M059J (cell line): ENCODE measurements around the gene SMC5. TPM values are rescaled to one million over a fixed set of nuclear protein-coding genes. Genes with fewer than 3 reads are reported as not detected.
"Not testable (repeated sequence)": the region's sequence is repeated elsewhere in the genome, so short reads cannot be mapped to it uniquely, and the experiment has no call there.

Experiments
- DNase-seq: peaks from one replicate; pipeline ENCODE4 v3.0.0-alpha.2; 2012; ENCODE audit warnings: low read depth
- total RNA-seq: library from RNA; depleted of rRNA; stranded (reverse); fragments of >200 nt; shearing (Covaris generic); gene quantifications from 2 replicates; pipeline ENCODE4 v1.2.3, GENCODE V29; 2014; rRNA removed

Gene SMC5
- total RNA-seq: 19.8 and 21.4 TPM in 2 replicates

DNA sequence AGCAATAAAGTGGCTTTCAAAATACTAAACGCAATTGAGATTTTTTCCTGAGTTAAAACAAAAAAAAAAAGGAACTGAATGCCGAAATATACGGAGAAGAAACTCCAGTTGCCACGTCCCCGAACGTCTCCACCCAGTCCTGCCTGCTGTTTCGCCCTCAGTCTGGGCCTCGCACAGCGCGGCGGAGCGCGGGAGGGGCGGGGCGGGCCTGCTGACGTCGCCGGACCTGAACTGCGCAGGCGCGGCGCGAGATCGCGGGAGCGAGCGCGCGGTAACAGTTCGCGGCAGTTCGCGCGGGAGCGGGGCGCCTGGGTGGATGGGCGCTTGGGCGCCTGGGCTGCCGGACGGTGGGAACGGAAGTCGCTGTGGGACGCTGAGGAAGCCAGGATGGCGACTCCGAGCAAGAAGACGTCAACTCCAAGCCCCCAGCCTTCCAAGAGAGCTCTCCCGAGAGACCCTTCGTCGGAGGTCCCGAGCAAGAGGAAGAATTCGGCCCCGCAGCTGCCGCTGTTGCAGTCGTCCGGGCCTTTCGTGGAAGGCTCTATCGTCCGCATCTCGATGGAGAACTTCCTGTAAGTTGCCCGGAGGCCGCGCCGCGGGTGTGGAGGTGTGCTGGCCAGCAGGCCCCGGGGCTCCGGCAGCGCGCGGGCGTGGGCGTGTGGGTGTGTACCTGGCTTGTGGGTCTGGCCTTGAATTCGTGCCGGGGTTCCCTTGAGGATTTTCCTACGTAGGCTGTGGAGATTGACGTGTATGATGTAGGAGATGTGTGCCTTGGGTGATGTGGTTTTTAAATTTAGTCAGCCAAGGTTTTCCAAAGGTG lies at the start of gene SMC5:
TSS of gene SMC5 (plus strand) at position 287 of the 820 bp plus-strand sequence. CDS start at position 388, 101 bp downstream.
- DNase-seq: peak; percentile 91

DNA sequence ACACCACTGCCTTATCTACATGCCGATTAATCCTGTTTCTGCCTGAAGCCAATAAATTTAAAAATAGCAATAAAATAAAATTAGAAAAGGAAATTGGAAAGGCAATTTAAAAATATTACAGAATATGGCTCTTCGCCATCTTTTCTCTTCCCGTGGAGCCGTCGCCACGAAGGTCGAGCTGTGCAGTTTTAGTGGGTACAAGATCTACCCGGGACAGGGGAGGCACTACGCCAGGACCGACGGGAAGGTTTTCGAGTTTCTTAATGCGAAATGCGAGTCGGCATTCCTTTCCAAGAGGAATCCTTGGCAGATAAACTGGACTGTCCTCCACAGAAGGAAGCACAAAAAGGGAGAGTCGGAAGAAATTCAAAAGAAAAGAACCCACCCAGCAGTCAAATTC lies 41.7 kb upstream of the SMC5 start:
- DNase-seq: no peak

DNA sequence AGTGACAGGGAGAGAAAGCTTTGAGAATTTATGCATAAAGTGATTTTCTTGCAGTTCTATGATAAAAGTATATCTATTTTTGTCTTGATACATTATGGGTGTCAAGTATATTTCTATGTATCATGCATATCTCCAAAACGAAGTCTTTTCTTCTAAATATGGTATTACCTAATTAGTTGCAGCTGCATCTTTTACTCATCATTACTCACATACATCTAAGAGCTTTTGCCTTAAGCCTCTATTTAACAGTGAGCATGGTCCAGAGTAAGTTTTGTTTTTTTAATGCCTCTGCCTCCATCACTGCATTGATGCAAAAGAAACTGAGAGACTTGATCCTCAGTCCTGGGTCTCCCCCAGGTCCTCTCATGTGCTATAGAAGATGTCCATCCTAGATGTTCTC lies 40.0 kb upstream of the SMC5 start:
- no peak for DNase-seq

DNA sequence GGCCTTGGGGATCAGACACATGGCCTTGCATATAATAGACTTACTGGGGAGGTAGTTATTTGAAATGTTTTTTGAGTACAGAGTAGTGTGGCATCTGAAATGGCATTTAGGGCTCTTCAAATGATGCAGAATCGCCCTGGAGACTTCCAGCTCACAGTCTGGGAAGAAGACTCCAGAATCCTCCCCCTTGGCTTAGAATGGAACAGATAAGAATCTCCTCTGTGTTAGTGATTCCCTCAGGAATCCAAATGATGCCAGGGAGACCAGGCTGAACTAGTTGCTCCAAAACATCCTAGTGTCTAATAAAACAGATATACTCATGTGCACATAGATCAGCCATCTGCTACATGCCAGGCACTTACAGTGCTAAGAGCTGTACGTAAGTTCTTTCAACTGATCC lies 38.6 kb upstream of the SMC5 start:
- peak; percentile 24 for DNase-seq

DNA sequence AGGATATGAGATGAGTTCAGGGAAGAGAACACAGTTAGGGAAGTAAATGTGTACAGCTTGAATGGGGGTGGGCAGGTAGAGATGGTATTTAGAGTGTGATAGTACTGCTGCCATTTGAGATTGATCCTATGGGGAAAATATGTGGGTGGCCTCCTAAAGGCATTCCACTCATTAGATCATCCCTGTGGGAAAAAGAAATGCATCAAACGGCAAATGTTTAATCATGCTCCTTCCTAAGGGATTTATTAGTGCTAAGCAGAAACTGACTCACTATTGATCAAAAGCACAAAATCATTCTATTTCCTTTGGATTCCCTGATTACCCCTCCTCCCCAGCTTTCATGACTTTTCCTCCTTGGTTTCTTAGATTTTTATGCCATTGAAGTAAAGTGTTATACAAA lies 36.4 kb upstream of the SMC5 start:
- no peak for DNase-seq

DNA sequence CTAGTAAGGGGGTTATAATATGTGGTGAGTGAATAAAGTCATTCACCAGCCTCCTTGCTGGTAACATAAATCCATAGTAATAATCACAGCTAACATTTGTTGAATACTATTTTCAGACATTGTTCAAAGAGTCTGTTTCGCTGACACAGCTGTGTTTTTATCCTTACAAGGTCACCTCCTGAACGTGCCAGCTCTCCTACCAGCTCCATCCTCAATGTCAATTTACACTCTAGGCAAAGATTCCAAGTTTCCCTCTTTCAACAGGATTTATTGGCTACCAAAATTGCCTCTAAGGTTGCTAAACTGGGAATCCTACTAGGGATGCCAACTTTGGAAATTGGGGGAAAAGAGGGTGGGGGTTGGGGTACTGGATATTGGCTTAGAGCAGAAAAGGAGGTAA lies 30.7 kb upstream of the SMC5 start:
- DNase-seq: no peak

DNA sequence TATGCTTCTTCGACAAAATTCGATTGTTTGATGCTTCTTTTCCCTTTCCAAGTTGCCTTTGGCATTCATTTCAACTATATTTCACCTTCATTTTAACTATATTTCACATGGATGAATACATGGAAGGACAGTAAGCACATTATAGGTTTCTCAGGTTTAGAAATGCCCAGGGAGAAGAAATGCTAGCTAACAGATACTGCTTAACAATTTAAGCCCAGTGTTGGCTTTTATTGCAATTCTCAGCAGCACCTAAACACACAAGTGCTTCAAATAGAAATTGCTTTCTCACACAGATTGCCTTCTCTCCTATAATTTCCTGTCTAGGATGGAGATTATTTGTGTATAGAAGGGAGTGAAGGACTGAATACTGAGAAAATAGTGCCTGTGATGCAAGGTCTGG lies 30.2 kb upstream of the SMC5 start:
- no peak for DNase-seq

DNA sequence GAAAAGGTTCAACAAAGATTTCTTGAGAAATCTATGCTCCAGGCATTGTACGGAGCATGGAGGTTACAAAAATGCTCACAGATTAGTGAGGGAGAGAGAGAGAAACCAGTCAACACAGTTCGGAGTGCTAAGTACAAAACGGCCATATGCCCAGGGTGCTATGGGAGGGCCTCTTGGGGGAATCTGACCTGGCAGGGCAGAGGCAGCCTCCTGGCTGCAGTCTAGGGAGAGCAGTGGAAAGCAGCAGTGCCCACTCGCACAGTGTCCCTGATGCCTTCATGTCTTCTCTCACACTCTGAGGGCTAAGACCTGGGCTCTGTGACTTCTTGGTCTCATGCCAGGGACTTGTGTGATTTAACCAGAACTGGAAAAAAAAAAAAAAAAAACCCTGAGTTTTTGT lies 29.8 kb upstream of the SMC5 start:
- no peak for DNase-seq

DNA sequence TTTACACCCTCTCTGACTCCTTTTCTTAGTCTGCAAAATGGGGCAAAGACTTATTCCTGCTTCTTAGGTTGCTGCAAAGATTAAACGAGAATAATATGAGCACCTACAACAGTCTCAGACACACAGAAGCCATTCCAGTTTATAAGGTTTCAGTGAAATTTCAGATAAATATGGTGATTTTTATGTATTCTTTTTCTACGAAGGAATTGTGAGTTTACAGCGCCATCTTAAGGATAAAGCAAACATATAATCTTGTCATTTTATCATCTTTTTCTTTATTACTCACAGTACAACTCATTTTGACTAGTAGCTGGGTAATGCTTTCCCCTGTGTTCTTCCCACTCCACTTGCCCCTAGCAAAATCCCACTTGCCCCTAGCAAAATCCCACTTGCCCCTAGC lies 29.2 kb upstream of the SMC5 start:
- peak; percentile 52 for DNase-seq

DNA sequence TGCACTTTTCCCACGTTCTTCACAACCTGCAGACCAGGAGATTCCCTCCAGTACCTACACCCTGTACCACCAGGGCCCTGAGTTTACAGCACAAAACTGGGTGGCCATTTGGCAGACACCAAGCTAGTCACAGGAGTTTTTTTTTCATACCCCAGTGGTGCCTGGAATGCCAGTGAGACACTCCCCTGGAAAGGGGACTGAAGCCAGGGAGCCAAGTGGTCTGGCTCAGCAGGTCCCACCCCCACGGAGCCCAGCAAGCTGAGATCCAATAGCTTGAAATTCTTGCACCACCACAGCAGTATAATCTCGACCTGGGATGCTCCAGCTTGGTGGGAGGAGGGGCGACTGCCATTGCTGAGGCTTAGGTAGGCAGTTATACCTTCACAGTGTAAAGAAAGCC lies 26.3 kb upstream of the SMC5 start:
- no peak for DNase-seq

DNA sequence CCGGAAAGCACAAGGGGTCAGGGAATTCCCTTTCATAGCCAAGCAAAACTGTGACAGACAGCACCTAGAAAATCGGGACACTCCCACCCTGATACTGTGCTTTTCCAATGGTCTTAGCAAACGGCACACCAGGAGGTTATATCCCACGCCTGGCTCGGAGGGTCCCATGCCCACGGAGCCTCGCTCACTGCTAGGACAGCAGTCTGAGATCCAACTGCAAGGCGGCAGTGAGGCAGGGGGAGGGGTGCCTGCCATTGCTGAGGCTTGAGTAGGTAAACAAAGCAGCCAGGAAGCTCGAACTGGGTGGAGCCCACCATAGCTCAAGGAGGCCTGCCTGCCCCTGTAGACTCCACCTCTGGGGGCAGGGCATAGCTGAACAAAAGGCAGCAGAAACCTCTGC lies 24.6 kb upstream of the SMC5 start:
- not testable (repeated sequence) for DNase-seq

DNA sequence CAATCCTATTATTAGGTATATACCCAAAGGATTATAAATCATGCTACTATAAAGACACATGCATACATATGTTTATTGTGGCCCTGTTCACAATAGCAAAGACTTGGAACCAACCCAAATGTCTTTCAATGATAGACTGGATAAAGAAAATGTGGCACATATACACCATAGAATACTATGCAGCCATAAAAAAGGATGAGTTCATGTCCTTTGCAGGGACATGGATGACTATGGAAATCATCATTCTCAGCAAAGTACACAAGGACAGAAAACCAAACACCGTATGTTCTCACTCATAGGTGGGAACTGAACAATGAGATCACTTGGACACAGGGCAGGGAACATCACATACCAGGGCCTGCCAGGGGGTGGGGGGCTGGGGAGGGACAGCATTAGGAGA lies 12.8 kb upstream of the SMC5 start:
- not testable (repeated sequence) for DNase-seq

DNA sequence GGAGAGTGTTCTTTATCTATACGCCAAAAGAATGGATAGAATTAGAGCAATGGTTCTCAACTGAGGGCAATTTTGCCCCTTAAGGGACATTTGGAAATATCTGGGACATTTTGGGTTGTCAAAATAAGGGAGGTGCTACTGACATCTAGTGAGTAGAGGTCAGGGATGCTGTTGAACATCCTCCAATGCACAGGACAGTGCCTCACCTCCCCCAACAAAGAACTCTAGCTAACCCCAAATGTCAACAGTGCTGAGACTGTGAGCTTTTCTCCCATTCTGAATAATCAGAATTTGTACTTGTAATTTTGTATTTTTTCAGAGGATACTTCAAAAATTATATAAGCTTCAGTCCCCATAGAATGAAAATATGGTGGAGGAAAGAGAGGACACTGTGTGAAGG lies 8.6 kb upstream of the SMC5 start:
- no peak for DNase-seq

DNA sequence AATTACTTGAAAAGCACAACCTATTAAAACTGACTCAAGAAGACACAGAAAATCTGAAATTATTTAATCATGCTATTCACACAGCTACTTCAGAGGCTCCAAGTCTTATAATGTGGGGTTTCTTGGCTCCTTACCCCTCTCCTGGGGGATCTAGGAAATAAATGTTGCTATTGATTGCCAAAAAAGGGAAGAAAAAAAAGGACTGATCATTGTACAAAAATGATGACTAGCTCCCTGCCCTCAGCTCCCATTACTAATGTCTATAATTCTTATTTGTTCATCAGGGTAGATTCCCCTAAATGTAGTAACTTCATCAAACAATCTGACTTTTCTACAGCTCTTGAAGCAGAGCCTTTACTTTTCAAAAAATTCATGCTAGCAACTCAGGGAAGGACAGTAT lies 3.3 kb upstream of the SMC5 start:
- no peak for DNase-seq

DNA sequence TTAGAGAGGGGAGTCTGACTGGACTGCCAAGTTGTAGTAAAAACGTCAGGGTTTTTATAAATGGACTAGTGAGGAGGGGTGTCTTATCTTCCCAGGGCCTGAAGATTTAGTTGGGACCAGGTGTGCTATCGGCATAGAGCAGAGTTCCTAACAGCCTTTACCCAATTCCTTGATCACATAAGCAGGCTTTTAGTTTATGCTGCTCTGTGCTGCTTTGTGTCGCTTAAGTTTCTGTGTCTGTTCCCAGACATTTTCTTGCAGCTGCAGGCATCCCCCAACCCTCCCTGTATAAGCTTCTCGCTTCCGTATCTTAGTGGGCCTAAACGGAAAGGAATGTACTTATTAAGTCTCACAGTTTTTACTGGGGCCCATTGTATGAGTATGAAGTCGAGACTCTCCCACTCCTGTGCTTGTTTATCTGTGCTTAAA lies 2.6 kb upstream of the SMC5 start:
- DNase-seq: peak; percentile 87

DNA sequence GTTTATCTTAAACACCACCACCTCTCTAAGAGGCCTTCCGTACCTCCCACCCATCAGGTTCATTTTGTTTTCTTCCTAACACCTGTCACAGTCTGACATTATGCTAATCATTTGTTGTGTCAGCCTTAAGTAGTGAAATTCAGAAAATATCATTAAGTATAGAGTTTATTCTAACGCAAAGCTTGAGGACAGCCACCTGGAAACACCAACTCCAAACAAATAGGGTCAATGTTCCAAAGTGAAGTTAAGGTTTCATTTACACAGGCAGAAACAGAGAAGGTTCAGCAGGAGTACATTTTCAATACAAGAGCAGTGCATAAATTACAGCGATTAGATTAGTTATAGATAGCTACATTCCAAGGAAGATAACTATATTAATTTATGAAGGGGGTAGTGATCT lies 1.3 kb upstream of the SMC5 start:
- DNase-seq: no peak

DNA sequence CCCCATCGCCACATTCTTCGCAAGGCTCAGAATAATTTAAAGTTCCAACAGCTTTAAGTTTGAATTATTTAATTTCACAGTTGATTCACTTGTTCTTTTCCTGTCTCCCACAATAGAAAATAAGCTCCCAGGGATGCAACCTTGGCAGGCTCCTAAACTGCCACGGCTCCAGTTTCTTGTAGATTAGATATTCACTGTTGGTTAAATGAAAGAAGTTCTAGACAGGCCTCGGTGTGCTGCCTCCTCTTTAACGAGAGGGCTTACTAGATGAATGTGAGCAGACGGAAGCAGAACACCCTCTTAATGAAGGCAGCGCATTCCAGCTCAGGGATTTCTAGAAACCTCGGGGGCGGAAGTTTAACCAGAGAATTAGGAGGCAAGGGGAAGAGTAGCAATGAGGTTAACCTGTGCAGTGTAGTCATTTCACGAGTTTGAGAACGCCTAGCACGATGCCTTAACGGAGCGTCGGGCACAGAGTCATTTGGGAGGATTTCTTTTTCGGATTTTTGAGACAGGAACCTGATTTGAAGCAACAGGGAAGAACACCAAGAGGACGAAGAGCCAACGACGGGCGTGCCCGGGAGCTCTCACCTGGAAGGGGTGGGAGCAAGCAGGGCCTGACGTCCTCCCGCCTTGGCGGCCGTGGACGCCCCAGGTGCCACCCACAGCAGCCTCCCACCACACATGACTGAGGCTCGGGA lies 637 bp upstream of the SMC5 start:
- peak; percentile 77 for DNase-seq

DNA sequence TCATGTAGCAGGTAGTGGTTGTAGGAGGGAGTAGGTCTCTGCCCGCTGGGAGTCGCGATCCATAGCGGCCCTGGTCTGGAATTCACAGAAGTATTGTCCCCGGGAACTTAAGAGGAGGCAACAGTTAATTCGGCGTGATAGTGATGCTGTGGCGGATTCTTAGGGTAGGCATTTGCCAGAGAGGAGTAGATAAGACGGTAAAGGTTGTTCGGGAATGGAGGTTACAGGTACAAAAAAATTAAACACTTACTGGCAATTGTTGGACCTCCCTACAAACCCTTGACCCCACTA lies 679 bp downstream of the SMC5 start:
- no peak for DNase-seq

DNA sequence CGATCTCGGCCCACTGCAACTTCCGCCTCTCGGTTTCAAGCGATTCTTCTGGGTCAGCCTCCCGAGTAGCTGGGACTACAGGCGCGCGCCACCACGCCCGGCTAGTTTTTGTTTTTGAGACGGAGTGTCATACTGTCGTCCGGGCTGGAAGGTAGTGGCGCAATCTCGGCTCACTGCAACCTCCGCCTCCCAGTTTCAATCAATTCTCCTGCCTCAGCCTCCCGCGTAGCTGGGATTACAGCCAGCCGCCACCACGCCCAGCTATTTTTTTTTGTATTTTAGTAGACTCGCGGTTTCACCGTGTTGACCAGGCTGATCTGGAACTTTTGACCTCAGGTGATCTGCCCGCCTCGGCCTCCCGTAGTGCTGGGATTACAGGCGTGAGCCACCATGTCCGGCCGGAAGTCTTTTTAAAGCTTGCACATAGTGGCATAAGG lies 1.2 kb downstream of the SMC5 start:
- DNase-seq: no peak

DNA sequence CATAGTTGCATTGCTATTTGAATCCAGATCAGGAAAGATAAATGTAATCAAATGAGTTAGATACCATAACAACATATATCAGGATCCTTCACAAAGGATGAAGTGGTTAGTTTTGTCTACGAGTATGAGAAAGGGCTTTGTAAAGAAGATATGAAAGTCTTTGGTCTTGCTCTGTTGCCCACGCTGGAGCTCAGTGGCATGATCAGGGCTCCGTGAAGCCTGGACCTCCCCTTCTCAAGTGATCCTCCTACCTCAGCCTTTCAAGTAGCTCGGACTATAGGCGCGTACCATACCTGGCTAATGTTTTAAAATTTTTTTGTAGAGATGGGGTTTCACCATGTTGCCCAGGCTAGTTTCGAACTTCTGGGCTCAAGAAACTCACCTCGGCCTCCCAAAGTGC lies 1.8 kb downstream of the SMC5 start:
- DNase-seq: no peak

DNA sequence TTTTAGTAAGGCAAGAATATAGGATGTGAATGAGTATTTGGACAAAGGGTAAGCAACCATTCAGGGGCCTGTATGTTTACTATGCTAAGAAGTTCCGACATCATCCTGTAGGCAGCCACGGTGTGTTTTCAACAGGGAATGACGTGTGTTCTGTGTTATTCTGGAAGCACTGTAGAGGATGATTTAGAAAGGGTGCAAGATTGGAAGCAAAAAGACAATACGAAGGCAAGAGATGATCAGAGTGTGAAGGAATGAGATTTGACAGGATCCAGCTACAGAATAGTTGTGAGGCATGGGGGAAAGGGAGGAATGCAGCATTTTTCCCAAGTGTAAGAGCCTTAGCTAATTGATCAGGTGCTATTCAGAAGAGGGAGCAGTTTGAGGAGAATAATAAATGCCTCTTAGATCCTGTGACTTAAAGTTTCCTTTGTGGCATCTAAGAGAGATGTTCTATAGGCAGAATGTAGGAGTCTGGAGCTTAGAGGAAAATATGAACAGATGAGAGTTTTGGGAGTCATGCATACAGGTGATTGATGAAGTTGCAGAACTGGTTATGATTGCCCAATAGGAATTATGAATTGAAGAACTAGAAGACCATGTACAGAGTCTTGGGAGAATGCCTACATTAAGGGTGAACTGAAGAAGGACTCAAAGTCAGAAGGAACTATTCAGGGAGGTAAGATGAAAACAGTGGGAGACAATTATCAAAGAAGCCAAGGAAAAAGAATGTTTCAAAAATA lies 2.5 kb downstream of the SMC5 start:
- no peak for DNase-seq

DNA sequence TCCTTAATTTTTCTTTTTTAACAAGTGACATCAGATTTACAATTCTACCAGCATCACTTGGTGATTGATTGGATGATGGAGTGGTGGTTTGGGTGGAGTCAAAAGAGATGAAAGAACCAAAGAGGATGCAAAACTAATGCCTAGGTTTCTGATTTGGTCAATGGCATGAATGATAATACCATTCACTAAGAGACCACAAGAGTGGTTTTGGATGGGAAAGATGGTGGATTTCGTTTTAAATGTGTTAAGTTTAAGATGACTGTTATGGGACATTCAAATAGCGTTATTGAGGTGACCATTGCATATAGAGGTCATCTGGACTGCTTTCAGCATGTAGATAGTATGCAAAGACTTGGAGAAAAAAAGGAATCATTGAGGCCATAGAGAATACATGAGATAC lies 3.6 kb downstream of the SMC5 start:
- DNase-seq: no peak

DNA sequence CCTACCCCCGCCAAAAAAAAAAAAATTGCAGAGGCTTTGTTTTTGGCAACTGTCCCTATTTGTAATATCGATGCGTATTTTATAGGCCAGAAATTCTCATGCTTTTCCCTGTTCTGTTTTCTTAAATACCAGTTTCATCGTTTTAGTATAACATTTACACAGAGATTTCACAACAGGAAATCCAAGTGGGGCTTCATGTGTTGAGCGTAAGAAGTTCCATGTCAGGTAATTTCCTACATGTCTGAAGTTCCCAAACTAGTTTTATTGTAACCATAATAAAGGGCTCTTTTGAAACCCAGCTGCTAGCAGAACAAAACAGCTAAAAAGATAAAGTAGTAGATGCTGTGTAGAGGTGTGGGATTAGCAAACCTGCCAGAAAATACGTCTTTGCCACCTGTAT lies 4.2 kb downstream of the SMC5 start:
- no peak for DNase-seq
